ENCODE results near the gene LMO3.

LMO3 gene

DNA sequence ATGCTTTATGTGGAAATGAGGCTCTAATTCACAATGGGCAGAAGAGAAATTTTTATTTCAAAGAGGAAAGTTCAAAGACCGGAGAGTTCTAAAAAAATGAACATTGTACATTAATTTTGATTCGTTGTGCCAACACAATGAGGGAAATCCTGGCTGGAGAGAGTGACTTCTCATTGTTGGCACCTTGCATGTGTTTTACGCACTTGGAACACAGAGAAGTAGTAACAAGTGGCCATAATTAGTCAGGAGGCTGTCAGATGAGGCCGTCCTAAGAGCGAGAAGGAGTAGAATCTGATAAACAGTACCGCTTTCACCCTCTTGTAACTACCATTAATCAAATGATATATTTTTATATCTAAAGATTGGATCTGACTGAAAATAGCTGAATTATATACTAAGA, 6.9 kb downstream of the LMO3 start:
- no peak for DNase-seq

DNA sequence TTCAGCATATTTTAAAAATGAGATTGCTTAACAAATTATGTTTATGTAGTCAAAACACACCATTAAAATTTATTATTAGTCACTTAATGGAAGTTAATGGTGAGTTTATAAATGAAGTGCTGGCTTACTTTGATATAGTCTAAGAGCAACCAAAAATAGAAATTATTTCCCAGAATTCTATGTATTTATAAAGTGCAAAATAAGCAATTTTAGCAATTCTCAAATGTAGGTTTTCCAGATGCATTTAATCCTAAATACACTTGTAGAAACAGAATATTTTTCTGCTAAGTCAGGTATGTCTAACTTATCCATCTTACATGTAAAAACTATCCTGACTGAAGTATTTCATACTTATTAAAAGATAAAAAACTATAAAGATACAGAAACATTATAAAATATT, 11.2 kb downstream of the LMO3 start:
- no peak for DNase-seq

DNA sequence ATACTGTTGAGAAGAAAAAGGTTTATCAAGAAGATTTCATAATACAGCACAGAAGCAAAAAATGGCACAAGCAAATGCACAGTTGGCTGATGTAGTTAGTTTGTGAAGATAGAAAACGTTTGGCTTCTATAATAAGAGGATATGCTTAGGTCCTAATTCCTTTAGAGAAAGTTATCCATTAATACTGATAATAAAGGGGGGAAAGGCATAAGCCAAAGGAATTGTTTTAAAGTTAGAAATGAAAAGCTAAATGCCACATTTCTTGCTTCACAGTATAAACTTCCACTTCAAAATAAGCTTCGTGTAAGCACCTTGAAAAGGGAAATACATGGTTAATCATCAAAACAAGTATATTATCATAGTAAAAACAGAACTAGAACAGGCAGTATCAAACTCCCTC, 12.4 kb downstream of the LMO3 start:
- no peak for DNase-seq

DNA sequence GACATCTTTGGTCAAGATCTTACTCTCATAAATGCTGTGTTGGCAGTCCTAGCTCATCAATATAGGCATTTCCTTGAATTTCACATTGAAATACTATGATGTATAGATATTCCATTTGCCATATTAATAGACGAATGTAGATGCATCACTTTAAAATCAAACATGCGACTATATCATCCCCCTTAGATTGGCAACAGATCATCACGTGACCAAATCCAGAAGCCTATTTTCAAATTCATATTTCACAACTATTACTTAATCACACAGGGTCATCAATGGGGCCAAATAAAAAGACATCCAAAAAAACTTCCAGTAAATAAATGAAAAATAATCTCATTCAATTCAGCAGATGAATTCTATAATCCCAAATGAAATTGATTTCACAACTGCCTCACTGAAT, 15.3 kb downstream of the LMO3 start:
- no peak for DNase-seq

DNA sequence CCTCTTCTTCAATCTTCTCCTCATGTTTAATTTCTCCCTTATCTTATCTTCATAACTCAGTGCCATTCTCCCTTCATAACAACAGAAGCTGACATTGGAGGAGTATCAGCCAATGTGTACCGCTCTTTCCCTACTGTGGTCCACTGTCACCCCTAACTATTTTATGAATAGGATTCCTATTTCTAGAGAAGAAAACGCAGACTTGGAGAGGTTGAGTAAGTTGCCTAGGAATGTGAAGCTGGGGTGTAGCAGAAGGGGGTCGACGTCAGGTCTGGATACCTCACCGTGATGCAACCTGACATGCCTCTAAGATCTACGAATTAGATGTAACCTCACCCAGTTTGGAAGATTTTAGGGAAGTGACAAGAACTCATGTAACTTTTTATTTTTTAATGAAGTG, 17.1 kb downstream of the LMO3 start:
- no peak for DNase-seq

DNA sequence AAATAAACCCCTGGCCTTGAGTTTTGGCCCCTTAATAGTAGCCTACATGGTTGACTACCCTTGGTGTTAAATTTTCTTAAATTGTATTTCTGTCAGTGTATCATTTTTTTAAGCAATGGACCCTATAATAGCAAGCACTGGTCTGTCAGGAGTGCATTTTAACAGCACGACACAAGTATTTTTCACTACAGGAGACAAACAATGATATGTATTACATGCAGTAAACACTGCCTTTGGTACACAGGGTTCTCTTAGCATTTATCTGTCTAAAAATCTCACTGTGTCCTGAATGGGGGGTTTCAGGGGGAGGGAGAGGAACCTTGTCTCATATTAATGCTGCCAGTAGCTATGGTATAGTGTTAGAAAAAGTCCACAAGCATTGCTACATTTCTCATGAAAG, 18.4 kb downstream of the LMO3 start:
- no peak for DNase-seq

DNA sequence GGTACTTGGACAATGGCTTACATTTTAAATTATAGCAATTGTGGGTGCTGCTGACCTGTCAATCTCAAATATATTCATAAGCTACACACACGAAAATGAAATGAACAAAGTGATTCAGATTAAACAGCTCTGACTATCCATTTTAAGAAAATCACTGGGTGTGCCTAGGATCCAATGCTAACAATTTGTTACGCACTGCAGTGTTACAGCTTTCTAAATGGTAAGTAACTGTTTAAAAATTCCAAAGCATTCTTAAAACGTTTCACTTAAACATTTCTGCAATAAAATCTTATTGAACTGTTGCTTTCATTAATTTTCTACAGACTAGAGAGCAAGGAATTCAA, 18.9 kb downstream of the LMO3 start:
- DNase-seq: no peak

DNA sequence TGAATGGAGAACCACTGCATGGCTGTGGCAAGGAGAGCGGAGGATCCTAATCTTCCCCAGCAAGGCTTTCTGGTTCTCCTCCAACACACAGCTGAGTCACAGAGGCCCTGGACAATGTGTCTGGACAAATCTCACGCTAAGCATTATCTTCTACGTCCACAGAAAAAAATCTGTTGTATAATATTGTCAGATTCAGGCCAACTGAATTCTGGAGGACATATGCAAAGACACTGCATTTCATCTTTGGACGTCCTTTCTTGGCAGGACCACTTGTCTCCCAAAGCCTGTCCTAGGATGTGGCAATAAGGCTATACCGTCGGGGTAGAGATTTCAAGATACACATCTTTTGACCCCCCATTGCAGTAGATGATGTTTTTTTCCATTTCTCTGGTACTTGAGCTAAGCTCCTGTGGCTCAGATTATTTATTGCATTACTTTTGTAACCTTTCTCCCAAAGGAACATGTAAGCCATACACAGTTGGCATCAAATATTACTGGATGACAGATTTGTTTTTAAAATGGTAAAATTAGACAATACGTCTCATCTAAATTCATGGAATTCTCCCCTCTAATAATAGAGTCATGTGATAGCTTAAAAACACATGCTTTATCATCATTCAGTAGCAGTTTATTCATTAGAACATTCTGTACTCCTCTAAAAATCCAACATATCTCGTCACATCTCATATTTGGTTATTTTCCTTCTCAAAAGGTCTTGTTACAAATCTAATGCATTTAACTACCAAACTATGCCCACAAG, 19.4 kb downstream of the LMO3 start:
- no peak for DNase-seq

DNA sequence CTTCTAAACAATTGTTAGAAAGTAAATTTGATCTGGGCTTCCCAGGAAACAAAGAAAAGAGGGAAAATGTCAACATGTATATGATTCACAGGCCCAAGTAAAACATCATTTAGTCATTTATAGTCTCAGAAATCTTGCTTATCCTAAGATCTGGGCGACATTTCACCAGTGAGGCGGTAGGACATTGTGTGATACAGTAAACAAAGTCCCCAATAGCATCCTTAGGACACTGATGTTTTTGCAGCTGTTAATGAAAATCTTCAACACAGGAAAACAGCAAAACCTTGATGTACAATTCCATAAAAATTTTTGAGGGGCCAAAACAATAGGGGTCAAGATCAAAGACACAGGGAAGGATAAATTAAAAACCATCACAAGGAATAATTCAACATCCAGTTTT, 20.2 kb downstream of the LMO3 start:
- DNase-seq: no peak

DNA sequence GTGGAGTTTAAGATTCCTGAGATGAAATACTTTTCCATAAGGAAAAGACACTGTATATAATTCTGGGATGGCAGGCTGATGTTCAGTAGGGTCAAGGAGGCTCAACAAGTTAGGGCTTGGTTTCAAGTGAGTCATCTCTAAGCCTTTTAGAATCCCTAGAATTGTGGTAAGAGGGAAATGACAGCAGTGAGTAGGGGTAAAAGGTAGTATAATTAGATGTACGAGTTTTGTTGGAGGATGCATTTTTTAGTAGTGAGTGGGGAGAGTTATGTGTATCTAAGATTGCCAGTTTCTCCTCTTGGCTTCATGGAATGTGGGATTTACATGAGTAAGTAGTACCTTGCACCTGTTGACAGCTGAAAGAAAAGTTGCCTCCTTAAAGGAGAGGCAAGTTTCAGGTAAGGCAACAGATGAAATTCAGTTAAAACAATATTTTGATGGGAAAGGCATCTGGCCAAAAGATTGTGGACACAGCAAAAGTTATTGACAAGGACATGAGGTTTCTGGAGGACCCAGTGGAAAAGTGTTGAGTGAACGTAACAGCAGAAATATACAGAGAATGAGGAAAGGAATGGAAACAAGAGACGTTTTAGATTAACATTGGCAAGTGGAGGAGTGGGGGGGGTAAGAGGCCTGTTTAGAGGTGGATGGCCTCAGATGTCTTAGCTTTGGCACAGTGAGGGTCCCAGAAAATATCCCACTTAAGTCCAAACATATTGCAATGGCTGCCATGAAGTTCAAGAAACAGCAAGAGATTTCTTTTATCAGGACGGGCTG, 21.8 kb downstream of the LMO3 start:
- DNase-seq: no peak

DNA sequence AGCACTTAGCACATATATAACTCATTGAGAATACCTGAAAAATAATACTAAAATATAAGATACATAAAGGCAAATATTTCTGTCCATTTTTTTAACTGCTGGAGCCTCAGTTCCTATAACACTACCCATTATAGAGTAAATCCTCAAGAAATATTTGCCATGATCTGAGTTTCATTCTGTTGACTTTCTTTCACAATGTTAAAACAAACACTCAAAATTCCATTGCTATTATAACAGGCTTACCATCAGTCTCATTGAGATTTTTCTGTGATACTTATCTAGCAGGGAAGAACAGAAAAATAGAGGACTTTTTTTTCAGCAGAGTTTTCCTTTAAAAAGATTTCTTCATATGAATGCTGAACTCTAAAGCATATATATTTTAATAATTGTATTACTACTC, 24.5 kb downstream of the LMO3 start:
- DNase-seq: no peak

DNA sequence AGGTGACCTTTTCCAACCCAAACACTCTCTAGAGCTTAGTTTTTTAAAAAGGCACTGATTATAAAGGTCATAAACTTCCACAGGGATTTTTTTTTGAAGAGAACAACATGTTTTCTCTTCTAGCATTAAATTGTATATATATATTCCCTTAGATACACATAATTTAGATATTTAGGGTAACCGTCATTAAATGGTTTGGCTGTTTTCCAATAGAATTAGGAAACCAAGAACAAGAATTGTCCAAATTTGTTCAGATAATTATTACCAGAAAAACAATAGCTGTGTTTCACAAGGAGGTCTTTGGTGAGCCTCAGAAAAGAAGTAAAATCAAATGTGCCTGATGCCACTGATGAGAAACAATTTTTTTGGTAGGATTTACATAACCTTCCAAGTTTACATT, 26.9 kb downstream of the LMO3 start:
- no peak for DNase-seq

DNA sequence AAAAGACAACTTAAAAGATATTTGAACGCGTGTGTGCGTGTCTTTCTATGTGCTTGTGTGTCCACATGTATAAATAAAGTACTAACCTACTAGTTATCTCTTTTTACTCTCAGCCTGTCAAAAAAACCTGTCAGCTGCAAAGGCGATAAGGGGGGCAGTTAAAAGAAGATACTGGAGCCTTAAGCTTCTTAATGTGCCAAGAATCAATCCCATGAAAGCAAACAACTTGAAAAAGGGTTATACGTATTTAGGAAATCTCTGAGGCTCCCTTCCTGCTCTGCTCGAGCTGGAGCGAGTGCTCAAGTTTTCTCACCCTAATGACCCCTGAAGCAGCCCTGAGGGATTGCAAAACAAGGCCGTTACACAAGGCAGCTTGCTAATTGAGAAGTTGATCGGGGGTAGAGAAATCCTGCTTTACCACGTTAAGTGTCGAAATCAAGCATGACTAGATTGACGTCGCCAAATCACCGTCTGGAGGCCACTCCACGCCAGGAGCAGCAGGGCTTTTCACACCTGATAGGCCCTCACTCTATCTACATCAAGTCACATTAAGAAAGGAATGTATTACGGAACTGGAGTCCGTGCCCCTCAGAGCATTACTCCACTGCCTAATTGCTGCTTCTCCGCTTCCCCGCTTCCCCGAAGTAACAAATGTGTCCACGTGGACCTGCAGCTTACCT, 32.4 kb downstream of the LMO3 start:
- peak in 1 of 2 donors; percentile 3 for DNase-seq

DNA sequence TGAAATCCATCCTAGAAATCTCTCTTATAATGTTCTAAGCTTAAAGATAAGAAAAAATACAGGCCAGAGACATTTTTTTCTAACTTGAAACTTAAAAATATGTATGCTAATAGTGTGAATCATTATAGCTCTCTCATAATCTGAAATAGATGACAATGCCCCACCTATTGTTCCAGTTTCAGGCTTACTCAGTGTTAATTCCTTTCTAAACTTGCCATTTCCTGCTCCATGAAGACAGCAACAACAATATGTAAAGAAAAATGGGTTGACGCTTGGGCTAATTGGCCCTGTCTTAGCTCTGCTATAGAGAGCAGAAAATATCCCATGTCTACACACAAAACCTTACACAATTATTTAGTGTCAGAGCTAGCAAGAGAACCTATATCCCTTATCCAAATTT, 37.1 kb downstream of the LMO3 start:
- DNase-seq: no peak

DNA sequence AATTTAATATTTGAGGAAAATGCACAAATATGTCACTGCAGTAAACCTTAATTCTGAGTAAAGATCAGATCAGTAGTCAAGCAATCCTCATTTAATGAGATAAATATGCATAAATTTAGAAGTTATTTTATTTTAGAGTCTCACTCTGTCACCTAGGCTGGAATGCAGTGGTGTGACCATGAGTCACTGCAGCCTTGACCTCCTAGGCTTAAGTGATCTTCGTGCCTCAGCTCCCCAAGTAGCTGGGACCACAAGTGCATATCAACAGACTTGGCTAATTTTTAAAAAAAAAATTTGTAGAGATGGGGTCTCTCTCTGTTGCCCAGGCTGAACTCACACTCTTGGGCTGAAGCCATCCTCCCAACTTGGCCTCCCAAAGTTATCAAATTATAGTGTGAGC, 41.3 kb downstream of the LMO3 start:
- no peak for DNase-seq

DNA sequence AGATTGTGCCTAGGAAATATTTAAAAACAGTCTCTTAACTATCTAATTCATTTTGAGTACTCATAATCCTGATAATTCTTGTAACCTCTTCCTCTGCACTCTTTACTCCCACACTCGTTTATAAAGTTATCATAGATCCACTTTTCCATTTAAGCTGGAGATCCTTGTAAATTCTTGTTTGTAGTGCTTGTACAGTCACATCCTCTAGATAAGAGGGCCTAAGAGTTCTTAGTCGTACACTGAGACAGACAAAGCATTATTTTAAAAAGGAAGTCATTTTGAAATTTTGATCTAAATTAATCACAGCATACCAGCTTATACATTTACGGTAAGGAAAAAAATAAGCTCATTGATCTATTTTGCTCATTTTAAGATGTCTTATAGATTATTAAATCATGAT, 42.5 kb downstream of the LMO3 start:
- DNase-seq: no peak

DNA sequence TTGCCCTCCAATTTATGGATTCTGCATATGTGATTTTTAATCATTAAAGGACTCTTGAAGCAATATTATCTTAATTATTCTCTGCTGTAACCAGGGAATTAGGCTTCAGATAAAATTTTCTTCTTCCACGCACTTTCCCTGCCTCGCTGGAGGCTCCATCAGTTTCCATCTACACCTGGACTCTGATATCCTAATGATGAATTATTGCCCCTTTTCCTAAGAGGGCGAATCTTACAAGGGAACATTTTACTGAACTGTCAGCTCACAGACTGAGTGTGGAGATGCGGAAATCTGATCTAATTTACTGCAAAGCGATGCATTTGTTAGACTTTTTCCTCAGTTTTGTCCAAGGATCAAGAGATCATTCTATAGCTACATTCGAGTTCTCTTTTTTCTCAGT, 43.0 kb downstream of the LMO3 start:
- no peak for DNase-seq

DNA sequence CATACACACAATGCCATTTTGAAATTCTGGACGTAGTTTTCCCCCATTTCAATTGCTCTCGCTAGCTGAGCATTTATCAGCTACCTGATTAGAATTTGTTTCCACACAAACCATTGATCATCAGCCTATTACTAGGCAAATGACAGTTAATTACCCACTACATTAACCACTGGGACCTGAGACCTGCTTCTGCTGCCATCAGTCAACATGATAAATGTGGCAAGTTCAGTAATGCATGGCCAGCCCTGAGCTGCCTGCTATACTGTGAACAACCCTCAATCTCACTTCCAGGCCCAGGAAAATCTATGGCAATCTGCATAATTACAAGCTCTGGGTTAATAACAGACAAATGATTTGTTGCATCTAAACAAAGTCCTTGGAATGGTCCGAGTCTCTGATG, 43.5 kb downstream of the LMO3 start:
- DNase-seq: no peak

DNA sequence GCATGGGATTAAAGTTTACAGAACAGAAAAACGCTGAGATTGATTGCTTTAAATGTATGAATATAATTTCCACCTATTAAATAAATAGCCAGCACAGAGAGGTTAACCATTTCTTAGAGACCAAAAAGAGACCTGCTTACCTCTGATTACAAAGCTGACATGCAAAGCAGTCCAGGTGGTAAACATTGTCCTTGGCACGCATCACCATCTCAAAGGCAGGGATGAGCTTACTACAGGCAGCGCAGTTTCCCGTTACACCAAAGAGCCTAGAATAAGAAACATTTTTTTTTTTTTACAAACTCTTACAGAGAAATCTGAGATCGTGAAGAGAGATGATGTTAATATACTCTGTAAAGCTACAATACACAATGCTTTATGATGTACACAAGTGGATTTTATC, 45.7 kb downstream of the LMO3 start:
- no peak for DNase-seq

DNA sequence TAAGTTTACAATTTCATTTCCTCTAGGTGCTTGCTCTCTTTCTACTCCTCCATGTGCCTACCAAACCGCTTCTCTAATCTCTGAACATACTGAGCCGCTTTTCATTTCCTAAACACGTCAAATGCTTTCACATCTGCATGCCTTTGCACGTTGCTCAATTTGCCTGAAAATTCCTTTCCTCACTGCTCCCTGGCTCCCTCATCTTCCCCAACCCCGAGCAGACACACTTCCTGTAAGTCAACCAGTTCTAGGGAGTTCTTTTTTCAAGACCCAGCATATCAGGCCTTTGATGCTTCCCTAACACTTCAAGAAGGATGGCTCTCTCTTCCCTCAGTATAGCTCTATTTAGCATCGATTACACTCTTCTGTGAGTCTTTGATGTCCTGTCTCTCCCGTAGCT, 50.3 kb downstream of the LMO3 start:
- no peak for DNase-seq

DNA sequence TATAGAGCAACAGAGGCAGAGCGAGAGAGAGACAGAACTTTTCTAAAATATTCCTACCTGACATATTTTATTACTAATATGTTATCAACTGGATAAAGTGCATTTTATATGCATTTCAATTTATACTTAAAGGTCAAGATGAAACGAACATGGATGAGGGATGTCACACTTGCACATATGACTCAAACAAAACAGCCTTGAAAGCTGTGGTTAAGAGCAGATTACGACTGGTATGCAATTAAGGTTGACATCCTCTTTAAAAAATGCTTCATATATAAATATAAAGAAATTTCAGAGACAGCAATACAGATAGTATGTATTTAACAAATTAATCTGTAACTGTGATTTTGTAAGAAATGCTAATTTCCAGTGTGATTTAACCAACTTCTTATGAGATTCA, 52.5 kb downstream of the LMO3 start:
- no peak for DNase-seq

DNA sequence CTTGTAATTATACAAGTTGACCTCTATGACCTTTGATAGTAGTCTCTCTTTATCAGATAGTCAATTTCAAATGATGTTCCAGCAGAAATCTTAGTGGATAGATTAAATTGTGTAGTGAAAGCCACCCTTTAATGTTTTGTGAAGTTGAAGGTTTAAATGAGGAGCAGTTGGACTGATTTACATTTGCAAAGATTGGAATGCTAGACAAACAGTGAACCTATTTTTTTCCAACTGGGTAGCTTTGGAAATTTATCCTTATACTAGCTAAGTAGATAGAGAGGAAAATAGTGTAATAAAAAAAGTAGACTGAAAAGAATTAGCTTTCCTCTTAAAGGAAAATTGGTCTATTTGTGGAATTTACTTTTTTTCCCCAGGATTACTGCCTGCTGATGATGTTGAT, 53.7 kb downstream of the LMO3 start:
- no peak for DNase-seq

DNA sequence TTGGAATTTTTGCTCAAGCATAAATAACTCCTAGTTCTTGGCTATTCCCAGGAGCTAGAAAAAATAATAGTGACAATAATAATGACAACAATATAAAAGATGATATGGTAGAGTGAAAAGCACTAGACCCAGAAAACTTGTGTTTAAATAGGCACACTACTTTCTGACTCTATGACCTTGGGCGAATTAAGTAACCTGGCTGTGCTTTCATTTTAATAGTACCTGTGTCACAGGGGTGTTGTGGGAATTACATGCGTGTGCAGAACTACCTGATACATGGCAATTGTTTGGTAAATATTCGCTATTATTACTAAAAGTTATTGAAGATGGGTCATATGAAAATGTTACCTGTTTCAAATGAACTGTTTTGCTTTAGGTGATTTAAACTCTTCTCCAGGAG, 60.1 kb downstream of the LMO3 start:
- no peak for DNase-seq

DNA sequence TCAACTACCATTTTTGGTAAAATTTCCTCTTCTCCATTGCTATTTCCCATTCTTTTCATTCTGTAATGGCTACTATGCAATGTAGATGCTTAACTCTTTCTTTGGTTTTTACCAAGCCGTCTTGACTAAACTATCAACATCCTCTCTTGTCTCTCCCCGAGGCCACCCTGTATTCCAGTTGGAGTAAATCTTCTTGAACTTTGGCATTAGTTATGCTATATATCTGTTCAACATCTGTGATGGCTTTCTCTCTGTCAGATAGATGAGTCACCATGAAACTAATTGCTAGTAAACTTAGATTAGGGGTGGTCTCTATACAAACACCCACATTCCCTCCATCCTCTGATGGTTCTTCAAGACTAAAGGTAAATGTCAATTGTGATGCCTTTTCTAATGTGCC, 63.4 kb downstream of the LMO3 start:
- no peak for DNase-seq

Measured in CD4-positive, alpha-beta T cell treated with Interleukin-1 beta for 1 hour (primary cell).